Coronary artery (tissue), 2 donors: ENCODE data around the gene KIF21B.

Experiments
- DNase-seq: peaks from one replicate; pipeline ENCODE4 v3.0.0-alpha.2; 2017; ENCODE audit warnings: low spot score
- H3K27ac ChIP-seq, 2 donors: fragments of 200-600 bp; sonication (generic); one replicate each; pipeline ENCODE4 v1.5.1; 2016 to 2019
- H3K4me3 ChIP-seq: fragments of 200-600 bp; sonication (generic); 2 replicates; pipeline ENCODE4 v1.5.1; 2016; ENCODE audit warnings: mild to moderate bottlenecking, moderate library complexity
- TF ChIP-seq, protein P1 (sequence below): fragments of 200-600 bp; sonication (generic); IDR thresholded peaks from one replicate; pipeline ENCODE4 v1.5.1; 2019; ENCODE audit warnings: antibody characterized with exemption

Gene KIF21B

DNA sequence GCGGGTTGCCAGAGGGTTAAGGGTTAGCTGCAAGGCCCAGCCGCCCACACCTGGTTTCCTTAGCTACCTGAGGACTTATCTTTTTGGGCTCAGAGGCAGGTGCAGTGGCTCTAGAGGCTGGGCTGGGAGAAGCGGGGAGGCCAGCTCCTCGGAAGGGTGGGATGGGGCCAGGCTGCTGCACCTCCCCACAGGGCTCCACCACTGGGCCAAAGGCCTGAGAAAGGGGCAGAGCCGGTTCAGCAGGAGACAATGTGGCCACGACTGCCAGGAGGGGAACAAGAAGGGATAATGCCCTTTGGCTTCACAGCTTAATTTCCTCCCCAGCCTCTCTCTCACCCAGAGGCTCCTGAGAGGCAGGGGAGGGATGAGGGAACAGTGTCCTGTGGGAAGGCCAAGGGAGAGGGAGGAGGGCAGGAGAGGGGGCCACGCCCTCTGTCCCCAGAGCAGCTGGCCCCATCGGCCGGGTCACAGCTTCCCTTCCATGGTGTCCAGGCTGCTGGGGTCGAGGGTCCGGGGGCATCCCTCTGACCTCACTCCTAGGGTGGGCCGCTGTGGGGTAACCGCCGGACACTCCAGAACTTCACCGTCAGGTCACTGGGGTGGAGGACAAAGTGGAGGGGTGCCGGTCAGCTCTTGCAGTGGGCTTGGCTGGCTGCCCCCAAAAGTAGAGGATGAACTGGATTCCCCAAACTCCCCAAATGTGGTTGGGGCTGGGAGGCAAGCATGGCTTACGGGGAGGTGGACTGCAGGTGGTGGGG is 50.4 kb downstream of the KIF21B start:
- Histone ChIP-seq H3K4me3 (no peak overlapping the region), H3K27ac (no peak overlapping the region)
- TF ChIP-seq, protein P1, sequence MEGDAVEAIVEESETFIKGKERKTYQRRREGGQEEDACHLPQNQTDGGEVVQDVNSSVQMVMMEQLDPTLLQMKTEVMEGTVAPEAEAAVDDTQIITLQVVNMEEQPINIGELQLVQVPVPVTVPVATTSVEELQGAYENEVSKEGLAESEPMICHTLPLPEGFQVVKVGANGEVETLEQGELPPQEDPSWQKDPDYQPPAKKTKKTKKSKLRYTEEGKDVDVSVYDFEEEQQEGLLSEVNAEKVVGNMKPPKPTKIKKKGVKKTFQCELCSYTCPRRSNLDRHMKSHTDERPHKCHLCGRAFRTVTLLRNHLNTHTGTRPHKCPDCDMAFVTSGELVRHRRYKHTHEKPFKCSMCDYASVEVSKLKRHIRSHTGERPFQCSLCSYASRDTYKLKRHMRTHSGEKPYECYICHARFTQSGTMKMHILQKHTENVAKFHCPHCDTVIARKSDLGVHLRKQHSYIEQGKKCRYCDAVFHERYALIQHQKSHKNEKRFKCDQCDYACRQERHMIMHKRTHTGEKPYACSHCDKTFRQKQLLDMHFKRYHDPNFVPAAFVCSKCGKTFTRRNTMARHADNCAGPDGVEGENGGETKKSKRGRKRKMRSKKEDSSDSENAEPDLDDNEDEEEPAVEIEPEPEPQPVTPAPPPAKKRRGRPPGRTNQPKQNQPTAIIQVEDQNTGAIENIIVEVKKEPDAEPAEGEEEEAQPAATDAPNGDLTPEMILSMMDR, result no peak
- DNase-seq, result no peak

DNA sequence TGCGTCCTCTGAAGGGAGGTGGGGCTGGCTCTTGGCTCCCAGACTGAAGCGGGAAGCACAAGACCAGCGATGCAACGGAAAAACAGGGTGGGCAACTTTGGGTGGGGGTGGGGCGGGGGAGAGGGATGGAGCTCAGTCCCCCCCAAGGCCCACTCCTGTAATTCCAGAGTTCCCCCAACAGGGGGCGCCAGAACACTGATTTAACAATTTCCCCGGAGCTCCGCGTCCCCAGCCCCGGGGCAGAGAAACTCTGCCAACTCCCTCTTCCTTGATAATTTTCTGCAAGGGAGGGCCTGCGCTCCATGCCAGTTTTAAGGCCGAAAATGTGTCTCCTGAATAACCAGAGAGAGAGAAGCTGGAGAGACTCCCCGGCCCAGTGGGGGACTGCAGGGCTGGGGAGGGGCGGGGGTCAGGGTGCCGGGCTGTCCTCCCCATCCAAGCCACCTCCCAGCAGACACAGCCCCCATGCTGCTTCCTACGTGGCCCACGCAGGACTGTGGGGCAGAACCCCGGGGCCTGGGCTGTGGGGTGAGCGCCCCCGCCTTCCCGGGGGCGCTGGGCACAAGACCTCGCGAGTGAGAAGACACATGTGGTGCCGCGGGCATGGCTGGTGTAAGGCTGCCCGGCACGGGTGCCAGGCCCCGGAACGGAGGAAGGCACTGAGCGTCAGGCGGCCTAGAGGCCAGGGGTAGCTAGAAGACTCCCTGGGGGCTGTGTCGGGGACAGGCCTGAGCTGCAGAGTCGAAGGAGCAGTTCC is 51.4 kb downstream of the KIF21B start:
- DNase-seq, result no peak
- Histone ChIP-seq H3K27ac (no peak overlapping the region), H3K4me3 (no peak overlapping the region)
- TF ChIP-seq, protein P1, result peak; percentile 89

DNA sequence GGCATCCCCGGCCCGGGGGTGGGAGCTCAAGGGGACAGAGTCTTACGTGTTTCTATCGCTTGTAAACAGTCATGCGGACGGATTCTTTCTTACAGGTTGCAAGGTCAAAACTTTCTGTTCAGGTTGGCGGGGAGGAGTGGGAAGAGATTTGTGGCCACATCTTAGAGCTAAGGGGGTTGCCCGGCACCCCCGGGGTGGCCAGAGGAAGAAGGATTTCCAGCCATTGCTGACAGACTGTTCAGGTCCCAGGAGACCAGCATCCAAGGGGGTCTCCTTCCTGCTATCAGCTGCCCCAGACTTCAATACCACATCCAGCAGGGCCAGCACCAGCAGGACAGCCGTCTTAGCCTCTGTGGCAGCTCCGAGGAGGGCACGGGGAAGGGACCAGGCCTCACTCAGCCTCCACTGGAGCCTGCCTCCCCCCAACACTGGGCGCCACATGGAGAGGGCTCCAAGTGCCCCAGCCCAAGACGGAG is 52.0 kb downstream of the KIF21B start:
- DNase-seq, result no peak
- TF ChIP-seq, protein P1, result no peak
- H3K4me3 ChIP-seq, result no peak overlapping the region
- no peak overlapping the region for H3K27ac ChIP-seq

DNA sequence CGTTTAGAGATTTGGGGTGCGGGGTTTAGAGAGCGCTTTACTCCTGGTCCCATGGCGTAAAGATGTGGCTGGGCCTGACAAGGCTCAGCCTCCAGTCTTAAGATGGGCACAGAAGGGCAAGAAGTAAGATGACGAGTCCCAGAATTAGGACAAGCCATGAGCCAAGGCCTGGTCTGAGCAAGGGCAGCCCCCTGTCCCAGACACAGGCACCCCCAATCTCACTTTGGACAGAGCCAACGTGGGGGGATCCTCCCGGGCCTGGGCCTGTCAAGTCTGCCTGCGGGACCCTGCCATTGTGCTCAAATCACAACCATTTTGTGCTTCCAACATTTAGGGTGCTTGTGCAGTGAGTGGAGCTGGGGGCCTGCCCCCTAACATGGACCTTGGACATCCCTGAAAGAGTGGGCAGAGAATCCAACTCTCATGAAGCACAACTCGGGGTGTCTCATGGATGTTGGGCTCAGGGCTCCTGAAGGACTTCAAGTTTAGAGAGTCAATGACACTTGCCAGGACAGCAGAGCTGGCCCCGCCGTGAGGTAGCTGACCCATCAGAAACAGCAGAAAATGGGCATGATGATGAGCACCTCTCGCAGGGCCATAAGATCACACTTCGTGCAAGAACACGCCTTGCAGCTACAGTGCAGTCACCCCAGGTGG is 52.6 kb downstream of the KIF21B start:
- TF ChIP-seq, protein P1, result no peak
- no peak for DNase-seq
- Histone ChIP-seq H3K27ac (no peak overlapping the region), H3K4me3 (no peak overlapping the region)

DNA sequence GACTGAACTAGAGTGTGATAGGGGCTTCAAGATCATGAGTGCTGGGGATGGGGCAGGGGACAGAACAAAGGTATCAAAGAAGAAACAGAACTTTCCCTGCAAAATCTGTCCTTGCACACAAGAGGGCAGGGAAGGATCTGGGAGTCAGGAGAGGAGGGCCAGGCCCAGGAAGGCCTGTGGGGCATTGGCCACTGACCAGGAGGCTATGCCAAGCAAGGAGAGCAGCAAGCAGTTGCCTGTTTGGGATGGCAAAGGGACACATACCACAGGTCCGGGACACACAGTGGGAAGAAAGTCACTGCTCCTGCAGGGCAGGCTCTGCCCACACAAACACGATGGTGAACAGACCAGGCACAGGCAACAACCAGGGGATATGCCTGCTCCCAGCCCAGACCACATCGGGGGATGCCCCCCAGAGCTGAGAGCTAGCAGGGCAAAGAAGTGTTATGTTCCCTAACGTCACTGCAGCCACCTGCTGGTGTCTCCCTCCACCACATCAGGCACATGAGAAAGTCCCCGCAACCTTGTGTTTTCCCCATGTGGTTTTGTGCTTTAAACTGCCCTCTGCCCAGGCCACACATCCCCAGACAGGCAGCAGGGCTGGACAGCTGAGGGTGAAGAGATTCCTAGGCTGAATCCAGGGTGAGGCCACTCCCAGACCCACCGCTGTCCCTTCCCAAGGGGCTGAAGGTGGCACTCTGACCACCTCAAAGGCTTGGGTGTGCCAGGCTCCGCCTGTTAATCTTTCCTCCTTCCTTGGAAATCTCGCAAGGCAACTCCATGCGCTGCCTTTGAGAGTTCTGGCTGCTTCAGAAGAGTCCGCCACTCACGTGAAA is 53.6 kb downstream of the KIF21B start:
- no peak for DNase-seq
- H3K27ac ChIP-seq, result no peak overlapping the region
- TF ChIP-seq, protein P1, result no peak
- no peak overlapping the region for H3K4me3 ChIP-seq
